ENCODE results near the gene GPR137. TPM values are rescaled to one million over a fixed set of nuclear protein-coding genes. Genes with fewer than 3 reads are reported as not detected.

Gene GPR137
- total and polyA plus RNA-seq, 10 of the 15 experiments (the other 5 are each of a cell fraction or from before 2014, with no cell fraction given), result 0.37 to 29.2 (median 13.8) TPM

DNA sequence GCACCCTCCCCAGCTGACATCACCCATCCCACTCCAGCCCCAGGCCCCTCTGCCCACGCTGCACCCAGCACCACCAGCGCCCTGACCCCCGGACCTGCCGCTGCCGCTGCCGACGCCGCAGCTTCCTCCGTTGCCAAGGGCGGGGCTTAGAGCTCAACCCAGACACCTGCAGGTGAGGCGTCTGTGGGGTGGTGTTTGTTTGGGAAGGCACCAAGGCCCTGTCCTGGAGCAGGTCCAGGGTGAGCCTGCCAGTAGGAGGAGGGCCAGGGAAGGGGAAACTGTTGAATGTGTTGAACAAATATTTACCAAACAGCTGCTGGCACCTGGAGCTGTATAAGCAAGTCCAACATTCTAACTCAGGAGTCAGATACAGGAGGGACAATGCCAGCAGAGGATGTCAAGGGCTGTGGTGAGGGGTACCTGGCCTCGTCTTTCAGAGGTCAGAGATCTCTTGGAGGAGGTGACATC lies 48.1 kb upstream of the GPR137 start (continued):
- no peak for TF ChIP-seq ZBTB33 (IDR thresholded peaks at IDR 0.05)
- TF ChIP-seq KDM1A (IDR thresholded peaks at IDR 0.05; ENCODE audit: borderline replicate concordance), result no peak

DNA sequence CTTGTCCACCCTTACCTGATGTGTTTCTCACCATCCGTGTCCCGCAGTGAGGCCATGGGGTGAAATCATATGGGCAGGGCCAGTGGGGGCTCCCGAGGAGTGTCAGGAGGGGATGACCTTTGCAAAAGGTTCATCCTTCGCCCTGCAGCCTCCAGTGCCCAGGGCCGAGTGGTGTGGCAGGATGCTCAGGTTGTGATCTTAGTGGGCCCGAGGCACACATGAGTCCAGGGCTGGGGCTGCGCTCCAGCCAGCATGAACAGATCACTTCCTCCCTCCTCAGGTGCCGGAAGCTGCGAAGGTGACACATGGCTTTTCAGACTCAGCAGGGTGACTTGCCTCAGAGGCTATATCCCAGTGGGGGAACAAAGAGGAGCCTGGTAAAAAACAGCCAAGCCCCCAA lies 47.6 kb upstream of the GPR137 start:
- DNase-seq (ENCODE audit: low read depth, low spot score), result no peak
- no peaks in the 10 kb centered on the region for H4K20me1 ChIP-seq (ENCODE audit: control insufficient read depth, insufficient read depth)
- H3K4me1 ChIP-seq (ENCODE audit: control insufficient read depth, insufficient read depth, low read length), result peaks cover 50% of the 10 kb centered on the region
- peaks cover 0 to 5% of the 10 kb centered on the region in 2 experiments; a peak in 2 of 4 replicates for H3K36me3 ChIP-seq (ENCODE audit: control insufficient read depth in 2 of 2, insufficient read depth in 2 of 2, low read length in 1 of 2)
- in situ Hi-C loops (cut with MboI), result loop anchor here (25.0 kb wide), 1 partner anchor 1624 kb away; the partner anchor contains the start of genes CFL1, EFEMP2 and MUS81
- SMC1A ChIA-PET (ENCODE audit: uncharacterized antibody, unreplicated experiment), result no interaction called here
- POLR2A ChIA-PET, result interaction anchor here (1.2 to 3.0 kb wide), 4 partner anchors 12 to 34 kb away, joined by 3 to 21 read pairs (median 6); partner anchors contain the start of gene FERMT3
- peaks cover 27% of the 10 kb centered on the region for H3K79me2 ChIP-seq (ENCODE audit: control insufficient read depth, insufficient read depth, low read length)
- H3K9ac ChIP-seq (ENCODE audit: control insufficient read depth, insufficient read depth, low read length), result peak overlapping the region; percentile 4; the same call in 1 of the 2 replicates
- RAD21 ChIA-PET (ENCODE audit: unreplicated experiment), result interaction anchor here (0.9 to 1.0 kb wide), 3 partner anchors 8 to 34 kb away, joined by 3 read pairs; partner anchors contain the start of gene PPP1R14B
- ATAC-seq, result no peak
- no peaks in the 10 kb centered on the region for H3K9me3 ChIP-seq (replicated peaks; ENCODE audit: control insufficient read depth, insufficient read depth, low read length)
- no TSS peak for BruUV-seq (replicated peaks)
- FAIRE-seq, result peak; percentile 18
- no peak overlapping the region for H3K4me3 ChIP-seq
- intact Hi-C loops (cut with micrococcal nuclease; ENCODE audit: unreplicated experiment), result no loop called here
- CTCF ChIA-PET, result interaction anchor here (0.8 to 6.2 kb wide), 5 partner anchors 11 to 66 kb away, joined by 3 to 31 read pairs (median 5); partner anchors contain the start of genes ESRRA, FERMT3 and PLCB3
- TF ChIP-seq SPI1 (IDR thresholded peaks at IDR 0.05; ENCODE audit: borderline replicate concordance, insufficient read depth, low read depth, low read length), result peak; percentile 64
- no peak for TF ChIP-seq YY1 (IDR thresholded peaks at IDR 0.05; ENCODE audit: low read depth, low read length)
- TF ChIP-seq NBN (IDR thresholded peaks at IDR 0.05), result no peak
- TF ChIP-seq REST (IDR thresholded peaks at IDR 0.05; ENCODE audit: low read depth, low read length), result no peak
- TF ChIP-seq STAT1 (conservative IDR thresholded peaks at IDR 0.05), result no peak
- no peak for TF ChIP-seq TAF1 (IDR thresholded peaks at IDR 0.05; ENCODE audit: borderline replicate concordance, low read depth, low read length)
- TF ChIP-seq E2F4 (IDR thresholded peaks at IDR 0.05; ENCODE audit: low read depth, low read length), result no peak
- peak; percentile 25; the same call in 1 of the 2 replicates for TF ChIP-seq POLR2A (IDR thresholded peaks at IDR 0.05; ENCODE audit: low read depth, low read length)
- TF ChIP-seq TCF7 (IDR thresholded peaks at IDR 0.05; ENCODE audit: borderline replicate concordance), result no peak
- no peak for TF ChIP-seq CHD2 (IDR thresholded peaks at IDR 0.05; ENCODE audit: borderline replicate concordance, low read depth, low read length)
- H3K4me2 ChIP-seq (ENCODE audit: control insufficient read depth, insufficient read depth), result no peak overlapping the region
- H3K27me3 ChIP-seq (replicated peaks in 1 of 2; ENCODE audit: control insufficient read depth in 2 of 2, insufficient read depth in 2 of 2, low read length in 1 of 2), result no peaks in the 10 kb centered on the region
- peak overlapping the region; percentile 92 for H3K27ac ChIP-seq (ENCODE audit: control insufficient read depth, insufficient read depth)
- H2AFZ ChIP-seq (ENCODE audit: control insufficient read depth, low read depth, low read length), result no peak overlapping the region
- WGBS (ENCODE audit: insufficient coverage, insufficient replicate concordance, low lambda C conversion rate, missing lambda C conversion rate), result 13% methylated on average over 9 of the region's 9 CpGs
